ENCODE data around the gene RAB8B.

RAB8B gene

GRCh38 chr15:63238796-63239195, 49.4 kb downstream of the RAB8B start:
- DNase-seq = peak; percentile 25

GRCh38 chr15:63240109-63240508, 50.7 kb downstream of the RAB8B start:
- DNase-seq = no peak

GRCh38 chr15:63241316-63241715, 51.9 kb downstream of the RAB8B start:
- no peak for DNase-seq

GRCh38 chr15:63243101-63243500, 53.7 kb downstream of the RAB8B start:
- DNase-seq = no peak

- DNase-seq = no peak
These were observed 54.4 kb downstream of the RAB8B start for GRCh38 chr15:63243776-63244175.

GRCh38 chr15:63244399-63244798, 55.0 kb downstream of the RAB8B start:
- DNase-seq = no peak

- DNase-seq = no peak
These were observed 55.7 kb downstream of the RAB8B start for GRCh38 chr15:63244976-63245645.

GRCh38 chr15:63246691-63247469, 57.5 kb downstream of the RAB8B start:
- DNase-seq = no peak

- DNase-seq = no peak
These were observed 61.0 kb downstream of the RAB8B start for GRCh38 chr15:63250312-63250965.

GRCh38 chr15:63251701-63252100, 62.3 kb downstream of the RAB8B start:
- DNase-seq = no peak

- DNase-seq = no peak
These were observed 62.9 kb downstream of the RAB8B start for GRCh38 chr15:63252292-63252691.

- DNase-seq = no peak
These were observed 65.6 kb downstream of the RAB8B start for GRCh38 chr15:63254991-63255390.

GRCh38 chr15:63255489-63255990, 66.1 kb downstream of the RAB8B start:
- no peak for DNase-seq

GRCh38 chr15:63256433-63257274, 67.2 kb downstream of the RAB8B start:
- no peak for DNase-seq

- no peak for DNase-seq
These were observed 69.3 kb downstream of the RAB8B start for GRCh38 chr15:63258658-63259057.

- no peak for DNase-seq
These were observed 71.4 kb downstream of the RAB8B start for GRCh38 chr15:63260791-63261190.

GRCh38 chr15:63261311-63261710, 71.9 kb downstream of the RAB8B start:
- no peak for DNase-seq

- DNase-seq = no peak
These were observed 74.1 kb downstream of the RAB8B start for GRCh38 chr15:63263519-63263918.

GRCh38 chr15:63264688-63265293, 75.4 kb downstream of the RAB8B start:
- DNase-seq = no peak

GRCh38 chr15:63274427-63274826, 85.0 kb downstream of the RAB8B start:
- DNase-seq = no peak

GRCh38 chr15:63276342-63277037, 87.1 kb downstream of the RAB8B start:
- DNase-seq = no peak
